Activated CD8-positive, alpha-beta T cell treated with anti-CD3 and anti-CD28 coated beads, Interleukin-2, amount 10 ng/mL, durations not matched to agents 7 days and 5 days (primary cell): ENCODE data around the gene GRIA1. TPM values are rescaled to one million over a fixed set of nuclear protein-coding genes. Genes with fewer than 3 reads are reported as not detected.

Experiments
- ATAC-seq: fragments of 150-1000 bp; cut with Tn5 transposase; one replicate; pipeline ENCODE4 v1.10.0; 2021; ENCODE audit warnings: moderate library complexity
- CTCF ChIA-PET: fragments of 350-600 bp; sonication (Branson Sonifier 250); formaldehyde crosslinking; loops from one replicate; lab custom pipeline; 2021; ENCODE audit warnings: antibody characterized with exemption; lab: Charles Lee
- POLR2A ChIA-PET: fragments of 350-600 bp; sonication (Branson Sonifier 250); formaldehyde crosslinking; loops from one replicate; lab custom pipeline; 2021; ENCODE audit warnings: antibody characterized with exemption; lab: Charles Lee
- DNase-seq: peaks from one replicate; pipeline ENCODE4 v3.0.0-alpha.2; 2020
- H3K27ac Mint-ChIP-seq: one replicate; pipeline ENCODE4 v1.8.0; 2021; ENCODE audit warnings: mild to moderate bottlenecking, mixed read lengths
- H3K27me3 Mint-ChIP-seq: one replicate; pipeline ENCODE4 v1.8.0; 2021; ENCODE audit warnings: low read depth, mixed read lengths
- H3K36me3 Mint-ChIP-seq: one replicate; pipeline ENCODE4 v1.8.0; 2021; ENCODE audit warnings: low read depth, mixed read lengths
- H3K4me1 Mint-ChIP-seq: one replicate; pipeline ENCODE4 v1.8.0; 2021; ENCODE audit warnings: low read depth, mixed read lengths
- H3K4me3 Mint-ChIP-seq: one replicate; pipeline ENCODE4 v1.8.0; 2021; ENCODE audit warnings: mild to moderate bottlenecking, mixed read lengths
- H3K9me3 Mint-ChIP-seq: one replicate; pipeline ENCODE4 v1.8.0; 2022; ENCODE audit warnings: mixed read lengths; ENCODE audit not compliant: insufficient read depth
- total RNA-seq, 2 experiments: library from RNA; stranded (reverse); gene quantifications; one replicate each; pipeline ENCODE4 v1.2.3, GENCODE V29; 2021

GRIA1 gene
- total RNA-seq, 2 experiments from 2014 or later = not detected

- DNase-seq (no peak), ATAC-seq (no peak)
- H3K36me3 Mint-ChIP-seq = no peaks in the 10 kb centered on the region
- H3K4me3 Mint-ChIP-seq = no peak overlapping the region
- H3K27ac Mint-ChIP-seq = no peak overlapping the region
- peaks cover 3% of the 10 kb centered on the region for H3K27me3 Mint-ChIP-seq
- H3K4me1 Mint-ChIP-seq = no peaks in the 10 kb centered on the region
- ChIA-PET CTCF (no interaction called here), POLR2A (no interaction called here)
- no peaks in the 10 kb centered on the region for H3K9me3 Mint-ChIP-seq
These were observed 265.5 kb downstream of the GRIA1 start for GRCh38 chr5:153755913-153756500.

- no peak overlapping the region for H3K27ac Mint-ChIP-seq
- H3K36me3 Mint-ChIP-seq = no peaks in the 10 kb centered on the region
- H3K4me1 Mint-ChIP-seq = no peaks in the 10 kb centered on the region
- no peak for ATAC-seq
- no peak overlapping the region for H3K4me3 Mint-ChIP-seq
- POLR2A ChIA-PET = no interaction called here
- H3K9me3 Mint-ChIP-seq = no peaks in the 10 kb centered on the region
- no peak for DNase-seq
- peaks cover 3% of the 10 kb centered on the region for H3K27me3 Mint-ChIP-seq
- CTCF ChIA-PET = no interaction called here
These were observed 266.1 kb downstream of the GRIA1 start for GRCh38 chr5:153756540-153756939.

DNA sequence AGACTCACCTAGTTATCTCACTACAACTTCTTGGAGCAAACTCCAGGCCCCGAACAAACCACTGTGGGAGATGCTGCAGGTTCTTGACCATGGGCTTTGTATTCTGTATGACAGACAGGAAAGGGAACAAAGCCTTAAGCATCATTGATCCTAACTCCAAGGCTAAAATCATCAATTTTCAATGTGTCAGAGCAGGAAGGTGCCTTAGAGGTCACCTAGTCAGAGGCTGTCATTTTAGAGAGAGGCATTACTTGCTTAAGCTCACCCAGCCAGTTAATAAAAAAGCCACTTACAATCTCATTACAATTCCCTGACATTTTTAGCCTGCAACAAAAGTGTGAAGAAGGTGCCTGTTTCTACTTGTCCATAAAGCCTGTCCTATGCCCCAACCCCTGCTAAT, 275.5 kb downstream of the GRIA1 start:
- CTCF ChIA-PET = no interaction called here
- ATAC-seq (no peak), DNase-seq (no peak)
- Mint-ChIP-seq H3K27ac (no peak overlapping the region), H3K9me3 (no peaks in the 10 kb centered on the region), H3K27me3 (no peaks in the 10 kb centered on the region), H3K4me3 (no peak overlapping the region), H3K36me3 (no peaks in the 10 kb centered on the region), H3K4me1 (no peaks in the 10 kb centered on the region)
- POLR2A ChIA-PET = no interaction called here

- CTCF ChIA-PET = no interaction called here
- ATAC-seq (no peak), DNase-seq (no peak)
- no peak overlapping the region for H3K27ac Mint-ChIP-seq
- H3K27me3 Mint-ChIP-seq = no peaks in the 10 kb centered on the region
- POLR2A ChIA-PET = no interaction called here
- no peaks in the 10 kb centered on the region for H3K36me3 Mint-ChIP-seq
- no peaks in the 10 kb centered on the region for H3K9me3 Mint-ChIP-seq
- no peaks in the 10 kb centered on the region for H3K4me1 Mint-ChIP-seq
- H3K4me3 Mint-ChIP-seq = no peak overlapping the region
These were observed 277.0 kb downstream of the GRIA1 start for GRCh38 chr5:153767221-153768188.

GRCh38 chr5:153770066-153770465, 279.6 kb downstream of the GRIA1 start:
- DNase-seq (no peak), ATAC-seq (no peak)
- ChIA-PET CTCF (no interaction called here), POLR2A (no interaction called here)
- no peaks in the 10 kb centered on the region for H3K9me3 Mint-ChIP-seq
- H3K27me3 Mint-ChIP-seq = no peaks in the 10 kb centered on the region
- no peaks in the 10 kb centered on the region for H3K36me3 Mint-ChIP-seq
- no peaks in the 10 kb centered on the region for H3K4me1 Mint-ChIP-seq
- H3K4me3 Mint-ChIP-seq = no peak overlapping the region
- no peak overlapping the region for H3K27ac Mint-ChIP-seq

DNA sequence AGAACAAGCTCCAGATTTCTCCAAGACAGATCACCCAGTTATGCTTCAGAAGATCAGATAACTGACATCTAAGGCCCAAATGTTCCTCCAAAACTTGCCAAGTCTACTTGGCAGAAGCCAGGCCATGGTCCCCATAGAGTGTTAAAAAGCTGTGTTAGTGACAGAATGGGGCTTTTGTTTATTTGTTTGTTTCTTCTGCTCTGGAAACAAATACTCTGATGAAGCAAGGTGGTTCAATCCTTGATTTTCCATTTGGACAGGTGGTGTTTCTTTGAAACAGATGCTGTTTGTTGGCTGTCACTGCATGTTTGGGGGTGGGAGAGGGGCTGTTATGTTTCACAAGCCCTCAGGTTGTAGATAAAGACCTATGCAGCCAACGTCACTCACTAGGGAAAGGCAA, 284.2 kb downstream of the GRIA1 start:
- ChIA-PET POLR2A (no interaction called here), CTCF (no interaction called here)
- no peaks in the 10 kb centered on the region for H3K36me3 Mint-ChIP-seq
- H3K27ac Mint-ChIP-seq = no peak overlapping the region
- H3K27me3 Mint-ChIP-seq = no peaks in the 10 kb centered on the region
- ATAC-seq (no peak), DNase-seq (no peak)
- no peak overlapping the region for H3K4me3 Mint-ChIP-seq
- no peaks in the 10 kb centered on the region for H3K9me3 Mint-ChIP-seq
- no peaks in the 10 kb centered on the region for H3K4me1 Mint-ChIP-seq

GRCh38 chr5:153775923-153776322, 285.5 kb downstream of the GRIA1 start:
- H3K27me3 Mint-ChIP-seq = no peaks in the 10 kb centered on the region
- H3K4me3 Mint-ChIP-seq = no peak overlapping the region
- ATAC-seq = no peak
- ChIA-PET CTCF (no interaction called here), POLR2A (no interaction called here)
- H3K9me3 Mint-ChIP-seq = no peaks in the 10 kb centered on the region
- H3K4me1 Mint-ChIP-seq = no peaks in the 10 kb centered on the region
- no peak overlapping the region for H3K27ac Mint-ChIP-seq
- DNase-seq = no peak
- no peaks in the 10 kb centered on the region for H3K36me3 Mint-ChIP-seq

- no peak for DNase-seq
- H3K36me3 Mint-ChIP-seq = no peaks in the 10 kb centered on the region
- no peak for ATAC-seq
- H3K27ac Mint-ChIP-seq = no peak overlapping the region
- POLR2A ChIA-PET = no interaction called here
- no peaks in the 10 kb centered on the region for H3K9me3 Mint-ChIP-seq
- H3K27me3 Mint-ChIP-seq = no peaks in the 10 kb centered on the region
- H3K4me1 Mint-ChIP-seq = no peaks in the 10 kb centered on the region
- CTCF ChIA-PET = no interaction called here
- H3K4me3 Mint-ChIP-seq = no peak overlapping the region
These were observed 287.5 kb downstream of the GRIA1 start for GRCh38 chr5:153777681-153778581.

DNA sequence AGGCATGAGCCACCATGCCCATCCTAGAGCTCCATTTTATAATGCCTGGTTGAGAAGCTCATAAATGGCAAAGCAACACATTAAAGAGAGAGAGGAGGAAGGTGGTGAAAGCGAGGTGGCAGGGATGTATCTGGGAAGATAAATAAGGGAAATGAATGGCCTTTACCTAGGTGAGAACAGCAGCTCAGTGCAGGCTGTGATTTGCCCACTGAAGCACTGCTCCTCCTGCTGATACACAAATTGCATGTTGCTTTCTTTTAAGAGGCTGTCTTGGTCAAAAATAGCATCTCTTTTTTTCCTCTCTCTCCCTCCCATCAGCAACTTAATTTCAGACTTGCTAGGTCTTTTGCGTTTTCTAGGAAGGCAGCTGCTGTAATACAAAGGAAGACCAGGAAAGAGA, 289.4 kb downstream of the GRIA1 start:
- ATAC-seq (no peak), DNase-seq (no peak)
- H3K4me1 Mint-ChIP-seq = no peaks in the 10 kb centered on the region
- no peak overlapping the region for H3K27ac Mint-ChIP-seq
- ChIA-PET CTCF (no interaction called here), POLR2A (no interaction called here)
- no peaks in the 10 kb centered on the region for H3K9me3 Mint-ChIP-seq
- no peak overlapping the region for H3K4me3 Mint-ChIP-seq
- no peaks in the 10 kb centered on the region for H3K36me3 Mint-ChIP-seq
- no peaks in the 10 kb centered on the region for H3K27me3 Mint-ChIP-seq

GRCh38 chr5:153780876-153781705, 290.6 kb downstream of the GRIA1 start:
- ChIA-PET CTCF (no interaction called here), POLR2A (no interaction called here)
- Mint-ChIP-seq H3K9me3 (no peaks in the 10 kb centered on the region), H3K4me1 (no peaks in the 10 kb centered on the region), H3K36me3 (no peaks in the 10 kb centered on the region), H3K27me3 (no peaks in the 10 kb centered on the region), H3K27ac (no peak overlapping the region), H3K4me3 (no peak overlapping the region)
- ATAC-seq = no peak
- no peak for DNase-seq

DNA sequence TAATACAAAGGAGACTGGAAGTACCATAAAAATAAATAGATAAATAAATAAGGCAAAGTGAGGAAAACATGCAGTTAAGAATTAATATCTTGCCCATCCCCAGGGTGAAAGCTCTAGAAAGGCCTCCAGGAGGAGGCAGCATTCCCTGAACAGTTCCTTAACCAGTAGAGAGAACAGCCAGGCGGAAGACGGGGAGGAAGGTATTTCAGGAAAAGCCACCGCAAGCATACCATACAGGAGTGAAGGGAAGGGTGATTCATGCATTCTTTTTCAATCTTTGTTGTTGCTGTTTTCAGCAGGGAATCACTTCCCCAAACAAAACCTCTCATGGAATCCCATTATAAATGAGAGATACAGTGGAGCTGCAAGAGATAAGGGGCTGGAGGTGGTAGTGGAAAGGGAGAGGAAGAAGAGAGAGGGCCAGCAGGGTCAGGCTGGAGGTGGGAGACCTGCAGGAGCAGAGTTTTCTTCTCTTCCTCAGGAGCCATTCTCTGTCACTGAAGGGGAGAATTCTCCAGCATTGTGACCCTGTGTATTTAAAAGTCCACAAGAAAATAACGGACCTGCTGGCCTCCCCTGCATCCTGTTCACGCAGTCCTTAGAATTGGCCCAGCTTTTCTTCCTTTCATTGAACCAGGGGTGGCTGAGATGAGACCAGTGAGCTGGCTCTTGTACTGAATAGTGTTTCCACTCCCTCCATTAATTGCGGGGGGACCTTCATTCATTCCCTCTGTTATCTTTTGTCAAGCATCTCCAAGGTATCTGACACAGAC, 292.3 kb downstream of the GRIA1 start:
- no peak overlapping the region for H3K27ac Mint-ChIP-seq
- ChIA-PET POLR2A (no interaction called here), CTCF (no interaction called here)
- no peak overlapping the region for H3K4me3 Mint-ChIP-seq
- H3K4me1 Mint-ChIP-seq = no peaks in the 10 kb centered on the region
- H3K36me3 Mint-ChIP-seq = no peaks in the 10 kb centered on the region
- H3K9me3 Mint-ChIP-seq = no peaks in the 10 kb centered on the region
- ATAC-seq (no peak), DNase-seq (no peak)
- H3K27me3 Mint-ChIP-seq = no peaks in the 10 kb centered on the region
